C1 segment of cervical spinal cord (tissue), 14 donors: ENCODE measurements around the gene TMEM44.

Experiments used
- DNase-seq, 14 donors: peaks; one replicate each; lab custom pipeline; 2025; lab: John Stamatoyannopoulos, UW

TMEM44 gene

GRCh38 chr3:194633349-194634004 lies at the start of gene TMEM44:
TSS of gene TMEM44 (minus strand) at chr3:194633419. CDS start at chr3:194633215, 204 bp downstream.
- DNase-seq, result peak in 5 of 14 donors; percentile 2 to 52 (median 22)

- peak in 12 of 14 donors; percentile 19 to 63 (median 44) for DNase-seq
Measured at GRCh38 chr3:194682694-194683310, 49.6 kb upstream of the TMEM44 start.

DNA sequence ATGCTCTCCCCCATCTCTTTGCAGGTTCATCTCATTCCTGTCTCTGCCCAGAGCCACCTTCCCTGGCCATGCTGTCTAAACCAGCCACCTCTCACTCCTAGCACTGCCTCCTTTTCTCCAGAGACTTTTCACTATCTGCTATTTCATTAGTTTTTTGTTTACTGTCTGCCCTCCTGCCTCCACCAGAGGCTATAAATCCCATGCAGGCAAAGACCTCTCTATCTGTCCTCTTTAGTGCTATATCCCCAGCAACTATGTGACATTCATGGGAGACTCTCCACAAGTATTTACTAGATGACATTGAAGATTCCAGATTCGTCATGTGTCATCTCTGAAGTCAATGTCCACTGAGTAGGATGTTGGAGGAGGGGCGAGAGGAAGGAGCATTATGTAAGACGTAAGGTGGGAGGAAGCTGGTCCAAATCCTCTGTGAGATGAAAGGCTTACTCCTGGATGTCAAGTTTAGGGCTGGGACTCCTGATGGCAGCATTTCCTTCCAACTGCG lies 49.0 kb upstream of the TMEM44 start:
- no peak for DNase-seq

- DNase-seq, result no peak
Measured at GRCh38 chr3:194680888-194681615, 47.8 kb upstream of the TMEM44 start.

GRCh38 chr3:194676471-194676870 lies 43.3 kb upstream of the TMEM44 start:
- no peak for DNase-seq

- DNase-seq, result no peak
Measured at GRCh38 chr3:194675680-194676079, 42.5 kb upstream of the TMEM44 start.

GRCh38 chr3:194675081-194675640 lies 41.9 kb upstream of the TMEM44 start:
- no peak for DNase-seq

DNA sequence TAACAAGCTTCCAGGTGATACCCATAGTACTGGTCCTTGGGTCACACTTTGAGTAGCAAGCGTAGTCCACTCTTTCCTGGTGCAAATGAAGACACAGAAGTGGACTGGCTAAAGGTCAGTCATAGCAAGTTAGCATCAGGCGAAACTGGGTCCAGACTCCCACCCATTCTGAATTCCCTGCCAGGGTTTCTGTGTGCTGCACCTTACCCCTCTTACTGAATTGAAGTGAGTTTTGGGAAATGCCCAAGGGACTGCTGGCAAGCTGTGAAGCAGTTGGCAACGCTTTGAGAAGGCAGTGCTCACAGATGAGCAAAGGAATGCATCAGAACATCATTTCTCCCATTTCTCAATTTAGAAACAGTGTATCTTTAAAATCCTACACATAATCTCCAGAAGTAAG lies 40.5 kb upstream of the TMEM44 start:
- no peak for DNase-seq

DNA sequence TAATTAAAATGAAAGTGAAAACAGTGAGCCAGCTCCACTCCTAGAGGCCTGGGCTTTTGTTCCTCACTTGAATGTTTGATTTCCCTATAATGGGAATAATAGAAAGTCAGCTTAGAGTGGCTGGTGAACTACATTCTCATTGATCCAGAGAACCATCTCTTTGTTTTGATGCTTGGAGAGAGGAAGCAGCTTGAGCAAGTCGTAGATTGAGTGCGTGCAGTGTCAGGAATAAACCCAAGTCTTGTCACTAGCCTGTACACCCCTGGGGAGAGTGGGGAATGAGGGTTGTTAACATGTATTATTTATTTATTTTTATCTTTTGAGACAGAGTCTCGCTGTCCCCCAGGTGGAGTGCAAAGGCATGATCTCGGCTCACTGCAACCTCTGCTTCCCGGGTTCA lies 39.7 kb upstream of the TMEM44 start:
- peak in 2 of 14 donors; percentile 3 to 8 for DNase-seq

DNA sequence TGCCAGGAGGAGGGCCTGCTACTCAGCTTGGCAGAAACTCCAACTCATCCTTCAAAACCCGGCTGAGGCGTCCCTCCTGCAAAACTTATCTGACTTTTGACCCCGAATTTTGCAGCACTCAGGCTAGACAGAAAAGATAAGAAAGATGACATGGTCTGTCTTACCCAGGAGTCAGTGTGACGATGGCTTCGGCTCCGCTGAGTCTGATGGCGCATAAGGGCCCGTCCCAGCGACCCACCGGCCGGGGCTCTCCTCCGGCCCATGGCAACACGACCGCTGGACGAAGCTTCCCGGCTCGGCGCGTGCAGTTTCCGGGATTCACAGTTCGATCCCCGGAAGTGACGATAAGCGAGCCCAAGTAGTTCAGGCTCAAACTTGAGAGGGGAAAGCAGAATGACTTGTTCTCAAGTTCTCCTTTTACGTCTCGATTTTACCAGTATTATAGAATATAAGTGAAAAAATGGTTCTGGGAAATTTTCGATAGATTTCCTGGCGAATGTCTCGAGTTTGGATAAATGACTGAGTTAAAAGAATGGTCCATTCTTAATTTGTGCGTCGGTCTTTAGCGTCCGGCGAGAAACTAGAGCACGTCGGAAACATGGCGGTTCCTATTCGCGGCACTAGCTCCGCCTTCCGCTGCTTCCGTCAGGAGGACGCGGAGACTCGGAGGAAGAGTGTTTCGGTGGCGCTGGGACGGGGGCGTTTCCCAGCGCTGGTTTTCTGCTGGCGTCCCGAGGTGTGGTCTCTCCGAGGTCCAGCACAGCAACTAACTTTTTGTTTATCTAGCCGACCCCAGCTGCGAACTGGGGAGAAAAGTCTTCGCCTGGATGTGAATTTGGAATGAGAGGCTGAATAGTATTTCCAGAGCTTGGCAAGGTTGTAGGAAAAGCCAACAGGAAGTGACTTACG lies 38.9 kb upstream of the TMEM44 start, which contains the start of gene LSG1:
Gene LSG1 (minus strand): TSS at position 292 of the 909 bp plus-strand sequence. CDS start 29 bp downstream, at position 263.
- peak in 13 of 14 donors; percentile 55 to 94 (median 84) for DNase-seq

GRCh38 chr3:194671511-194671899 lies 38.3 kb upstream of the TMEM44 start:
- peak in 1 of 14 donors; percentile 29 for DNase-seq

DNA sequence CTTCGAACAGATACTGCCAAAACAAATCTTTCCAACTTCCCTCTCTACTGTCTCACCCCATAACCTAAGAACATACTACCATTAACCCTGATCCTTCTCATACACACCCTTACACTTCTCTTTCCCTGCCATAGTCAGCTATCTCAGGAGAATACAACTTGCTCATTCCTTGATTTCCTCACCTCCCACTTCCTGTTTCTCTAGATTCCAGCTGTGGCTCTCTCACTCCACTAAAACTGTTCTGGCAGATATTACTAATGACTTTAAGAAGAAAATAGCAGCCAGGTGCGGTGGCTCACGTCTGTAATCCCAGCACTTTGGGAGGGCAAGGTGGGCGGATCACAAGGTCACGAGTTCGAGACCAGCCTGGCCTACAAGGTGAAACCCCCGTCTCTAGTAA lies 34.1 kb upstream of the TMEM44 start:
- DNase-seq, result no peak

DNA sequence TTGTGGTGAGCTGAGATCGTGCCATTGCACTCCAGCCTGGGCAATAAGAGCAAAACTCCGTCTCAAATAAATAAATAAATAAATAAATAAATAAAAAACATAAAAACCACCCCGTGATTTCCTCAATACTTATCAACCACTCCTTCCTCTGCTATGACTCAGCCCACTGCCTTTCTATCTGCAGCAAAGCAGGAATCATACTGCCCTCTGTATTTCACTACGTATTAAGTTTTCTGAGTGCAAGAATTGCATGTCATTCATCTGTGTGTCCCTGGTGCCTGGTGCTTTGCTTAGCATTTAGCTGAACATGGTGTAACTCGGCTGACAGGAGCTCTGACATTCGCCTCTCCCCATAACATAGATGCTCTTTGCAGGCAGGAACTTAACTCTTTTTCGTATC lies 31.6 kb upstream of the TMEM44 start:
- no peak for DNase-seq

DNA sequence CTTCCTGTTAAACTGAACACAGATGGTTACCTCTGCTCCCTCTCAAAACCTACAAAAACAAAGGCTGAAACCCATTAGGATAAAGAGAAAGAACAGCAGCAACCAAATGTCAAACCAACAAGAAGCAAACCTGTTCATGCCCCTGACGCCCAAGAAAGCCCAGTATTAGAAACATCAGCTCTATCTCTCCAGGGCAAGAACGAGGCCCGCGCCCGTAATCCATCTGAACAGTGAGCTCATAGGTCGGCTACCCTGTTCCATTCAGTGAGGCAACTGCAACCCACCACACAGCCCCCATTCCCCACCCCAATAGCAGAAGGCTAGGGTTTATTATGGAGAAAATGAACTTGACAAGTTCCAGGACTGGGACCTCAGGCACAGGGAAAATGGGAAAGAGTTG lies 28.7 kb upstream of the TMEM44 start:
- no peak for DNase-seq

DNA sequence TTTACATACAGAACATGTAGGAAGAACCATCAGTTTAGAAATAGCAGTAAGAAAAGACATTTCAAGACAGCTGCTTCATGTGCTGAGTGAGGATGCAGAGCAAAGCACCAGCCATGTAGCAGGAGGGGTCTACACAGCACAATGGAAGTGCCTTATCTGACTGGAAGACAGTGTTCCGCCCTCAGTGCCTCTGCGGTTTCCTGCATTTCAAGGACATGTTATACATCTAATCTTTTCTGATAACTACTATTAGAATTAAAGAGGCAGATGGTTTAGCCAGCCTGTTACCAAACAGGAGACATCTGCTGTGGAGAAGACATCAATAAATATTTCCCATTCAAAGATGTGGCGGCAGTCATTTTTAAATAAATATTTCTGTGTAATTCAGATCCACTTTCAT lies 28.2 kb upstream of the TMEM44 start:
- no peak for DNase-seq

GRCh38 chr3:194659778-194660177 lies 26.6 kb upstream of the TMEM44 start:
- no peak for DNase-seq

GRCh38 chr3:194658477-194659242 lies 25.4 kb upstream of the TMEM44 start:
- DNase-seq, result no peak

- DNase-seq, result no peak
Measured at GRCh38 chr3:194657439-194657838, 24.2 kb upstream of the TMEM44 start.

GRCh38 chr3:194654443-194654842 lies 21.2 kb upstream of the TMEM44 start:
- DNase-seq, result no peak

GRCh38 chr3:194647747-194648146 lies 14.5 kb upstream of the TMEM44 start:
- no peak for DNase-seq
